Omental fat pad (tissue), 4 donors: ENCODE measurements around the gene VAV2. TPM values are rescaled to one million over a fixed set of nuclear protein-coding genes. Genes with fewer than 3 reads are reported as not detected.

Experiments
- ATAC-seq: fragments of 150-250 bp; one replicate; pipeline ENCODE4 v1.9.1; 2016; ENCODE audit warnings: mild to moderate bottlenecking, moderate library complexity; ENCODE audit not compliant: low FRiP score
- DNase-seq: peaks from one replicate; pipeline ENCODE4 v3.0.0-alpha.2; 2019; ENCODE audit warnings: low spot score
- total RNA-seq, 4 donors: library from RNA; depleted of rRNA; stranded (reverse); fragments of >200 nt; gene quantifications; one replicate each; pipeline ENCODE4 v1.1.0, GENCODE V29; 2016
- TF ChIP-seq, protein P1 (sequence below), 3 donors: fragments of 450-650 bp; IDR thresholded peaks; one replicate each; pipeline ENCODE4 v1.5.1; 2016 to 2017; ENCODE audit warnings: antibody characterized with exemption in 3 of 3, mild to moderate bottlenecking in 3 of 3, moderate library complexity in 2 of 3

VAV2 gene
- total RNA-seq, 4 donors from 2014 or later = 4.0 to 10.9 (median 6.2) TPM

DNA sequence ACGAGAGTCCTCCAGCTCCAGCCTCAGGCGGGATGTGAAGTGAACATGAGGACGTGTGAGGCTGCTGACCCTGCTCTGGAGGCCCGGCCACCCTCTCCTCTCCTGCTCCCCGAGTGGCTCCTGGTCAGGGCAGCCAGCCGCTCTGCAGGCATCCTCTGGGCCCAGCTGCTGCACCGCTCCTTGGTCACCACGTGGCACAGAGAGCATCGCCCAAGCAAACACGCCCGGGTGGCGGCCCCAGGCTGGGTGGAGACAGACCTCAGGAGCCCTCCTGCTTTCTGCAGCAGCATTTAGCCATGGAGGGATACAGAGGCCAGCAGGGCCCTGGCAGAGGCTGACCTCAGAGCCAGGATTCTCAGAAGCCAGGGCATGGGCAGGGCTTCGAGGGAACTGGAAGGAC, 184.3 kb downstream of the VAV2 start:
- DNase-seq = no peak
- no peak for ATAC-seq
- TF ChIP-seq, protein P1, sequence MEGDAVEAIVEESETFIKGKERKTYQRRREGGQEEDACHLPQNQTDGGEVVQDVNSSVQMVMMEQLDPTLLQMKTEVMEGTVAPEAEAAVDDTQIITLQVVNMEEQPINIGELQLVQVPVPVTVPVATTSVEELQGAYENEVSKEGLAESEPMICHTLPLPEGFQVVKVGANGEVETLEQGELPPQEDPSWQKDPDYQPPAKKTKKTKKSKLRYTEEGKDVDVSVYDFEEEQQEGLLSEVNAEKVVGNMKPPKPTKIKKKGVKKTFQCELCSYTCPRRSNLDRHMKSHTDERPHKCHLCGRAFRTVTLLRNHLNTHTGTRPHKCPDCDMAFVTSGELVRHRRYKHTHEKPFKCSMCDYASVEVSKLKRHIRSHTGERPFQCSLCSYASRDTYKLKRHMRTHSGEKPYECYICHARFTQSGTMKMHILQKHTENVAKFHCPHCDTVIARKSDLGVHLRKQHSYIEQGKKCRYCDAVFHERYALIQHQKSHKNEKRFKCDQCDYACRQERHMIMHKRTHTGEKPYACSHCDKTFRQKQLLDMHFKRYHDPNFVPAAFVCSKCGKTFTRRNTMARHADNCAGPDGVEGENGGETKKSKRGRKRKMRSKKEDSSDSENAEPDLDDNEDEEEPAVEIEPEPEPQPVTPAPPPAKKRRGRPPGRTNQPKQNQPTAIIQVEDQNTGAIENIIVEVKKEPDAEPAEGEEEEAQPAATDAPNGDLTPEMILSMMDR (IDR thresholded peaks at IDR 0.05) = no peak

DNA sequence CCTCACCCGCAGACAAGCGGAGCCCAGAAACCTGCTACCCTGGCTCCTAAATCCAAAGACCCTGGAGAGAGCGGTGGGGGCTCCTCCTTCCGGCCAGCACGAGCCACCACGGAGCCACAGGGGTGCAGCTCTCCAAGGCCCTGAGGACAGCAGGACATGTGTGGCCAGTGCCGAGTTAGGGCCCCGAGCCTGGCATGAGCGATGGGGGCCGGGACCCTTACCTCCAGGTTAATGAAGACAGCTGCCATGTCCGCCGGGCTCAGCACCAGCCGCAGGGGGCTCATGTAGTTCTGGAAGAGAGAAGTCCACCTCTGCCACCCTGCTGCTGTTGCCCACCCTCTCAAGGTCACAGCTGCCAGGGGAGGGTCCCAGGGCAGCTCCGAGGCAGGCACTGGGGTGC, 185.1 kb downstream of the VAV2 start:
- ATAC-seq = no peak
- TF ChIP-seq, protein P1 (IDR thresholded peaks at IDR 0.05) = no peak
- DNase-seq = no peak

DNA sequence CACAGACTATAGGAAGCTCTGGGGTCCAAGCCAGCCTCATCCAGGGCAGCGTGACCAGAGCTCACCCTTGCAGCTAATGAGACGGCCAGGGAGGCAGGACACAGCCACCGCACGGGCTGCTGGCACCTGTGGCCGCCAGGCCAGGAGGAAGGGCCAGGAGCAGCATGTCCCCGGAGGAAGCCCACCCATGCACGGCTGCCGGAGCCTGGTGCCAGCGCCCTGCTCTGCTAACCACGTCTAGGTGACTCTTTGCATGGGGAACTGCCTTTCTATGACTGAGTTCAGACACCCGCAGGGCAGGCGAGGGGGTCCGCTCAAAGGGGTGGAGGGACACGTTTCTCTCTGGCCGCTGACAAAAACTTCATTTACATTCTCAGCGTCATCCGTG, 185.5 kb downstream of the VAV2 start:
- ATAC-seq (no peak), DNase-seq (no peak)
- TF ChIP-seq, protein P1 (IDR thresholded peaks at IDR 0.05) = no peak

DNA sequence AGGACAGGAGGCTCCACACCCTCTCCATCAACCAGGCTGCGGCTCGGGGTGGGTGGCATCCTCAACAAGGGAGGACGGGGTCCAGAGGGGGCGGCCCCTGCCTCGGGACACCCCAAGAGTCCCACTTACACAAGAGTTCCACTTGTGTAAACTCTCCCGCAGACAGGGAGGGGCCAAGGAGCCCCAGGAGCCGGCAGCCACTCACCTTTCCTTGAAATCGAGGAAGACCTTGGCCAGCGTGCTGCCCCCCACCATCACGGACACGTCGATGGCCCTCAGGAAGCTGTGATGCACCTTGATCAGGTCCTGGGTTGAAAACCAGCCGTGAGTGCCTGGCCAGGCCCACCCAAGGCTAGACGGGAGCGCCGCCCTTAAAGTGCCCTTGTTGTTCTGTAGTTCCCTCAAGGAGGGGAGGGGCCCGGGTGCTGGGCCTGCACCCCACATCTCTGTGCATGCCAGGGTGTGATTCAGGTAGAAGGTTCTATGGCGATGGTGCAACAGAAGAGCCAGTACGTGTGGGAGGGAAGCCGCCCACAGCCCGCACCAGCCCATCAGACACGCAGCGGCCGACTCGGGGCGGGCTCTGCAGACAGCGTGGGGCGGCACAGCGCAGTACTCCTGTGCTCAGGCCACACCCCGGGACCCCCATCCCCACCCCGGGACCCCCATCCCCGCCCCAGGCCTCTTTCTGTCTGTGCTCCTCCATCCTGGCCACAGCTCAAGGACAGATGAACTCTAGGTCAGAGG, 186.1 kb downstream of the VAV2 start:
- ATAC-seq = no peak
- no peak for DNase-seq
- TF ChIP-seq, protein P1 (IDR thresholded peaks at IDR 0.05) = no peak

DNA sequence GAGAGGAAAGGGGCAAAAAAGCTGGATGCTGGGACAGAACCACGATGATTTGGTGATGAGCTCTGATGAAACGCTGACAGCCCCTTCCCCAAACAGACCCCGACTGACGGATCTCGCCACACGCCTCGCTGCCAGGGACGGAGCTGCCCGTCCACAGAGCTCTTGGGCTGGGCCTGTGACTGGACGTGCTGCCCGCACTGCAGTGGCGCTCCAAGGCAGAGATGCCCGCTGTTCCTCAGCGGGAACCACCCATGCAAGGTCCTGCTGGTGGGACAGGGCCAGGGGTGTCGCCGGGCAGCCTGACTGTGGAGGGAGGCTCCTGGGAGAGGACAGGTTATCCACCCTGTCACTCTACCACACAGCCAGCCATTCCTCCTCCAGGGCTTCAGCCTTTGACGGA, 187.9 kb downstream of the VAV2 start:
- DNase-seq = no peak
- ATAC-seq = no peak
- TF ChIP-seq, protein P1 (IDR thresholded peaks at IDR 0.05) = no peak

DNA sequence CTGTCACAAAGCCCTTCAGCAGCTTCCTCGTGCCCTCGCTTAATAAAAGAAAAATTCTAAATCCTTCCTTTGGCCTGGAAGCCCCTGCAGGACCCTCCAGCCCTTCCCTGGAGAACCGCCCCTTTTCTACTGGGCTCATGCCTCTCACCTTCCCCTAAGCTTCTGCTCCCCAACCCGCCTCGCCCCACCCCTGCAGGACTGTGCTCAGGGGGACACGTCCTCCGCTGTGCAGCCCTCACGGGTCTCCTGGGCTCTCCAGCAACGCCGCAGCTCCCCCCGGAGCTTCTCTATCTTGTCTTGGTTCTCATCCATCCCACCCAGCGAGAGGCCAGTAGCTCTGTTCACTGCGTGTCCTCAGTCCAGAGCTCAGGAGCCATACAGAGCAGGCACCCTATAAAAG, 188.4 kb downstream of the VAV2 start:
- no peak for DNase-seq
- peak; percentile 8 for ATAC-seq
- TF ChIP-seq, protein P1 (IDR thresholded peaks at IDR 0.05) = no peak

DNA sequence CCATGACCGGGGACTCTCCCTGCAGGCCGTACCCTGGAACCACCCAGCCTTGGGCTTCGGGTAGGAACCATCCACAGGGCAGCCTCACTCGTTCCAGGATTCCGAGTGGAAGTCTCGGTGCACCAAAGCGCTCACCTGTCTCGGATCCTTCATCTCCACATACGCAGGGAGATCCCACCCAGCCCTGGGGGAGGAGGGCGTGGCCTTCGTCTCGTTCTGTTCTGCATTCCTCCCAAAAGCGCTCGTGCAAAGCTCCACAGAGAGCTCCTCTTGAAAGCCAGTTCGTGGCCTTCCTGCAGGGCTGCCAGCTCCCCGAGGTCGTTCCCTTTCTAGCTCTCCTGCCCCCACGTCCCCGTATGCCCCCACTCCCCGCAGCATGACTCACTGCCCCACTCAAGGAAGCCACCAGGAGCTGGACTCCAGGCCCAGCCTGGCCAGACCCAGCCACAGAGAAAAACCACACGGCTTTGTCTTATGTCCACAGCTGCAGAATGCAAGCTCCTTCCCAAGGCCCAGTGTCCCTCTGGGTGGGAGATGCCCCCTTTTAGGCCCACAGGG, 189.0 kb downstream of the VAV2 start:
- ATAC-seq = no peak
- DNase-seq = no peak
- TF ChIP-seq, protein P1 (IDR thresholded peaks at IDR 0.05) = no peak
